Measurements from ENCODE around the gene BANP. TPM values are rescaled to one million over a fixed set of nuclear protein-coding genes. Genes with fewer than 3 reads are reported as not detected.
A peak's percentile ranks its signal among the peaks of the same experiment; 100 is the strongest.

The BANP gene
- polyA plus RNA-seq, 4 donors: 10.5 to 15.7 (median 11.6) TPM

DNA sequence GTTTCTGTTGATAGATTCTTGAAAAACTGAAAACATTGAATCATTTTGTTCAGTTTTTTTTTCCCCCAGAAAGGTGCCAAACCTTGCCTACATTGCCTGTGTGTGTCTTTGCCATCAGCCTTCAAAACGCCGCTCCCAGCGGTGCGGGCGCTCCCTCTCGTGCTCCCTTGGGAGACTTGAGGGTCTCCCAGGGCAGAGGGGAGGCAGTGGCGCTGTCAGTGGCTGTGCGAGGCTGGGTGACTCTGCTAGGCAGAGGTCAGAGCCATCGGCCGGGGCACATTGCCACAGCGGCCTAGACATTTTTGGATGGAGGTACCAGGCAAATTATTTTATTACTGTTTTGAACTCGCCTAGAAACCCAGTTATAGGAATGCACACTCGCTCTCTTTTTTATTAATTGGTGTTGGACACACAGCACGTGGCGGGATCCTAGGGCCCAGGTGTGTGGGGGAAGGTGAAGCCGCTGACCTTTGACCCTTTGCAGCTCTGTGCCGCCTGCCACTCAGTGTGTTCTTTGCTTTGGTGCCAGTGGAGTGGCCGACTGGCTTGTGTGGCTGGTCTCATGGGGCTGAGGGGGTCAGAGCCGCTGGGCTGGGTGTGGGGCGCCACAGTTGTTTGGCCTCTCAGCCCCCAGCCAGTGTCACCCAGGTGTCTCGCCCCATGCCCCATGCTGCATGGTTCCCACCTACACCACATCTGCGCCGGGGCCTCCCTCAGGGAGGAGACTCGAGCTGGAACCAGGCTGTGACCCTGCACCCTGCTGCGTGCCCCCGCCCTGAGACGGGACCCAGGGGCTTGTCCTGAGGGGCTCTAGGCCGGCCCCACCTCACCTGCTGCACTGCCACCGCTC lies 115.7 kb downstream of the BANP start:
- Histone ChIP-seq H3K27me3 (ENCODE audit: control insufficient read depth in 3 of 3, insufficient read depth in 3 of 3, low read length in 3 of 3) (no peaks in the 10 kb centered on the region), H3K4me3 (ENCODE audit: low read depth in 1 of 3, low read length in 3 of 3) (no peak overlapping the region), H3K4me1 (ENCODE audit: control insufficient read depth in 3 of 3, insufficient read depth in 2 of 3, low read depth in 1 of 3, low read length in 2 of 3) (no peaks in the 10 kb centered on the region), H3K9me3 (ENCODE audit: control insufficient read depth in 2 of 2, insufficient read depth in 1 of 2, low read depth in 1 of 2, low read length in 1 of 2) (peaks cover 0 to 3% of the 10 kb centered on the region in 2 donors), H3K36me3 (ENCODE audit: control insufficient read depth in 3 of 3, insufficient read depth in 2 of 3, low read depth in 1 of 3, low read length in 3 of 3) (peaks cover 8 to 77% (median 14%) of the 10 kb centered on the region in 3 donors), H3K27ac (ENCODE audit: low read depth in 1 of 3, low read length in 2 of 3) (no peak overlapping the region)
- DNase-seq (peak in 1 of 2 donors; percentile 32), FAIRE-seq (no peak)
- WGBS, 3 donors: 75 to 91% (median 83%) methylated on average over 28 to 29 of the region's 29 CpGs

DNA sequence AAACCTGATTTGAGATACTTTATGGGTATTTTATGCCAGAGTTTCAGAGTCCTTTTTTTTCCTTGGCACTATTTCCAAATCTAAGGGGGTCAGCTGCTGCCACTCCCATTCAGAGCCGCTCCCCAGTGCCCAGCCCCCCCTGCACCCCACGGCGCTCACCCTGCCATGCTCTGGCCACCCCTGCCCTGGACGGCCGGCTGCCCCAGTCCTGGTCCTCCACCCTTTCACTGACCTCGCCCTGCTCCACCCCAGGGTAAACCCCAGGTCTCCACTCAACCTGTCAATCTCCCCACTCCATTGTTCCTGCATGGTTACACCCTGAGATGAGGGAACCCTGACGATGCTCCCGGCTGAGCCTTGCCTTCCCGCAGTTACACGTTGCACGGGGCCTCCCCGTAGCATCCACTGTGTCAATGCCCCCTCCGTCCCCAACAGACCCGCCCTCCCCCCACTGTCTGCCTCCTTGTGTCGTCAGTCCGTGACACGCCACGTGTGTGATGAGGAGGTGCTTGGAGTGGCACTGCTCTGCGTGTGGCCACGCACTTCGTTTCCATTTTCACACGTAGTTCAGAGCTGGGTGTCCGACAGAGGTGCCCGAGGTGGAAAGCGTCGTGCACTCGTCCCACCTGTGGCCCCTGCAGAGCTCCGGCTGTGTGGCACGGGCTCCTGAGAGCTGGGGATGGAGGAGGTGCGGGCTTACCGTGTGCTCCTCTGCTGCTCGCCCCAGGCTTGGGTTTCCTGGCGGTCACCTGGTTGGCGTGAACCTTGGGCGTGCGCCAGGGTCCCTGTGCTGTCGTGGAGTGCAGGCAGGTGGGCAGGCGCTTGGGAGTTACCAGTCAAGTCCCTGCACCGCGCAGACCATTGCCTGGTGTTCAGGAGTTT lies 116.5 kb downstream of the BANP start:
- Histone ChIP-seq H3K27ac (ENCODE audit: low read depth in 1 of 3, low read length in 2 of 3) (no peak overlapping the region), H3K4me3 (ENCODE audit: low read depth in 1 of 3, low read length in 3 of 3) (no peak overlapping the region), H3K36me3 (ENCODE audit: control insufficient read depth in 3 of 3, insufficient read depth in 2 of 3, low read depth in 1 of 3, low read length in 3 of 3) (peaks cover 8 to 80% (median 13%) of the 10 kb centered on the region in 3 donors), H3K9me3 (ENCODE audit: control insufficient read depth in 2 of 2, insufficient read depth in 1 of 2, low read depth in 1 of 2, low read length in 1 of 2) (peaks cover 0 to 3% of the 10 kb centered on the region in 2 donors), H3K27me3 (ENCODE audit: control insufficient read depth in 3 of 3, insufficient read depth in 3 of 3, low read length in 3 of 3) (no peaks in the 10 kb centered on the region), H3K4me1 (ENCODE audit: control insufficient read depth in 3 of 3, insufficient read depth in 2 of 3, low read depth in 1 of 3, low read length in 2 of 3) (no peaks in the 10 kb centered on the region)
- 90 to 94% (median 93%) methylated on average over 40 of the region's 40 CpGs for WGBS, 3 donors
- DNase-seq: no peak
- FAIRE-seq: no peak

DNA sequence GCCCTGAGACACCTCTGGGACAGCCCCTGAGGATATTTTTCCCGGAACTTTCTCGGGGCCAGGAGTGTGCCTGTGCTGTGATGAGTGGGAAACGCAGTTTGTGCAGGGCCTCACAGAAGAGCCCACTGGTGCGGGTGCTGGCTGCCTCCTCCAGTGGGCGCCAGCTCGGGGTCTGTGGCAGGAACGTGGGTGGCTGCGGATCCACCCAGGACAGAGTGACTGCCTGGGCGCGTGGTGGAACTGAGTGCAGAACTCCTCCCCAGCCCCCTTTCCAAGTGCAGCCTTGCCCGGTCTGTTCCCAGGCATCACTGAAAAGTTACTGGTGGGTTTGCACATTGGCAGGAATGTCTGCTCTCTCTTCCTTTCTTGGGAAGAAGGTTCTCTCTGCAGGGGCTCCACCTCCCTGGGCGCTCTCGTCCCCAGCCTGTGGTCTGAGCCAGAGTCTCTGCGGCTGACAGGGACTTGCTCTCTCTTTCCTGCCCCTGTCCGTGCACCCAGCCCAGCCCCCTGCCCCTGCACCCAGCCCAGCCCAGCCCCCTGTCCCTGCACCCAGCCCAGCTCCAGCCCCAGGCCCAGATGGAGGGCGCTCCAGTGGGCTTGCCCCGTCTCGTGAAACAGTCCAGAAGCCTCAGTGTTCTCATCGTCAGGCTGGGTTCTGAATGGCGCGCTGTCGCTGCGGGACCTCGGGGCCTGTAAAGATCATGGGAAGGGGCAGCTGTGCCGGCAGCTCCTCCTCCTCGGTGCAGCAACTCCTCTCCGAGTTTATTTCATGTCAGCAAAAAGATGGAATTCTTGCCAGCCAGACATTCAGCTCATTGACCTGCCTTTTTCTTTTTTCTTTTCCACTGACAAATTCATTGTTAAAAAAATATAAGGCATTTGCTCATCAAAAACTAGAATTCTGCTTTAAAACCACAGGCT lies 117.5 kb downstream of the BANP start:
- DNase-seq (no peak), FAIRE-seq (no peak)
- WGBS, 3 donors: 88 to 96% (median 95%) methylated on average over 25 to 27 of the region's 27 CpGs
- Histone ChIP-seq H3K27me3 (ENCODE audit: control insufficient read depth in 3 of 3, insufficient read depth in 3 of 3, low read length in 3 of 3) (no peaks in the 10 kb centered on the region), H3K36me3 (ENCODE audit: control insufficient read depth in 3 of 3, insufficient read depth in 2 of 3, low read depth in 1 of 3, low read length in 3 of 3) (peaks cover 8 to 81% (median 10%) of the 10 kb centered on the region in 3 donors), H3K4me3 (ENCODE audit: low read depth in 1 of 3, low read length in 3 of 3) (no peak overlapping the region), H3K27ac (ENCODE audit: low read depth in 1 of 3, low read length in 2 of 3) (peak overlapping the region in 1 of 3 donors; percentile 27), H3K9me3 (ENCODE audit: control insufficient read depth in 2 of 2, insufficient read depth in 1 of 2, low read depth in 1 of 2, low read length in 1 of 2) (peaks cover 0 to 3% of the 10 kb centered on the region in 2 donors), H3K4me1 (ENCODE audit: control insufficient read depth in 3 of 3, insufficient read depth in 2 of 3, low read depth in 1 of 3, low read length in 2 of 3) (no peaks in the 10 kb centered on the region)

DNA sequence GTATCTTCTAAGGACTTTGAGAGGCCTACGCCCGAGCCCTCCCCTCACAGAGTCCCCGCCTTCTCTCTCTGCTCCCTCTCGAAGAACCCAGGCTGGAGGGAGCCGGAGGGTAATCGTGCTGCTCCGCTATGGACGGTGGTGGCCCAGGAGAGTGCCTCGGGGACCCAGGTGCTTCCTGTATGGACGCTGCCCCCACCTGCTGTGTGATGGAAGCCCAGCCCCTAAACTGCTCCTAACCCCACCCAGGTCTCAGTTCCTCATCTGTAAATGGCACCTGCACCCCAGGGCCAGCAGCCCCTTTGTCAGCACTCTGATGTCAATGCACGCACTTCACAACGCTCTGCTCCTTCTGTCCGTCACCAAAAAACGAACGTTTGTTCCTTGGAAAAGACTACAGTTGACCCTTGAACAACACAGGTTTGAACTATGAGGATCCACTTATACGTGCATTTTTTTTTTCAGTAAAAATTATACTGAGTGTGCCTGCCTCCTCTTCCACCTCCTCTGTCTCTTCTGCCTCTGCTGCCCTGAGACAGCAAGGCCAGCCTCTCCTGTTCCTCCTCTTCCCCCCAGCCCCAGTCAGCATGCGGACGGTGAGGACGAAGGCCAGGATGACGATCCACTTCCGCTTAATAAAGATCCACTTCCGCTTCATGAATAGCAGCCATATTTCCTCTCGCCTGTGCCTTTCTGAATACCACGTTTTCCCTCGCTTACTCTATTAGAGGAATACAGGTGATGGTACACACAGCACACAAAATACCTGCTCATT lies 118.3 kb downstream of the BANP start:
- Histone ChIP-seq H3K4me1 (ENCODE audit: control insufficient read depth in 3 of 3, insufficient read depth in 2 of 3, low read depth in 1 of 3, low read length in 2 of 3) (no peaks in the 10 kb centered on the region), H3K36me3 (ENCODE audit: control insufficient read depth in 3 of 3, insufficient read depth in 2 of 3, low read depth in 1 of 3, low read length in 3 of 3) (peaks cover 8 to 82% (median 10%) of the 10 kb centered on the region in 3 donors), H3K27ac (ENCODE audit: low read depth in 1 of 3, low read length in 2 of 3) (peak overlapping the region in 1 of 3 donors; percentile 78), H3K9me3 (ENCODE audit: control insufficient read depth in 2 of 2, insufficient read depth in 1 of 2, low read depth in 1 of 2, low read length in 1 of 2) (peaks cover 0 to 3% of the 10 kb centered on the region in 2 donors), H3K4me3 (ENCODE audit: low read depth in 1 of 3, low read length in 3 of 3) (no peak overlapping the region), H3K27me3 (ENCODE audit: control insufficient read depth in 3 of 3, insufficient read depth in 3 of 3, low read length in 3 of 3) (no peaks in the 10 kb centered on the region)
- DNase-seq (no peak), FAIRE-seq (no peak)
- 79 to 89% (median 88%) methylated on average over 25 of the region's 25 CpGs for WGBS, 3 donors

DNA sequence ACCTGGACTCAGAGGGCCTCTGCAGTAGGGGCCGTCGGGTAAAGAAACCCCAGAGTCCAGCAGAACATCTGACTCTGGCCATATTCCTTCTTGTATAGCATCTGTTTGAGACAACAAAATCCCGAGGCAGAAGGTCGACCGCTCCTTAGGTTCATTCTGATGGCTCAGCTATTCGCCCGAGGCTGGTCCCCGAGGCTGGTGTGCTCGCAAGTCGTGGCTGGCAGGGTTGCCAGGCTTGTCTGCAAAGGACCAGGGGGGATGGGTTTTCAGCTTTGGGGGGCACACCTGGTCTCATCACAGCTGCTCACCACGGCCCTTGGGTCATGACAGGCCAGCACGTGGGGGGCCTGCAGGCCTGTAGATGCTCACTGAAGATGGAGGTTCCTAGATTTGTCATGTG lies 119.1 kb downstream of the BANP start:
- Histone ChIP-seq H3K36me3 (ENCODE audit: control insufficient read depth in 3 of 3, insufficient read depth in 2 of 3, low read depth in 1 of 3, low read length in 3 of 3) (peaks cover 6 to 80% (median 10%) of the 10 kb centered on the region in 3 donors), H3K9me3 (ENCODE audit: control insufficient read depth in 2 of 2, insufficient read depth in 1 of 2, low read depth in 1 of 2, low read length in 1 of 2) (no peaks in the 10 kb centered on the region), H3K4me3 (ENCODE audit: low read depth in 1 of 3, low read length in 3 of 3) (no peak overlapping the region), H3K4me1 (ENCODE audit: control insufficient read depth in 3 of 3, insufficient read depth in 2 of 3, low read depth in 1 of 3, low read length in 2 of 3) (no peaks in the 10 kb centered on the region), H3K27me3 (ENCODE audit: control insufficient read depth in 3 of 3, insufficient read depth in 3 of 3, low read length in 3 of 3) (no peaks in the 10 kb centered on the region), H3K27ac (ENCODE audit: low read depth in 1 of 3, low read length in 2 of 3) (peak overlapping the region in 1 of 3 donors; percentile 78)
- FAIRE-seq (no peak), DNase-seq (no peak)
- 86 to 91% (median 91%) methylated on average over 12 of the region's 12 CpGs for WGBS, 3 donors

DNA sequence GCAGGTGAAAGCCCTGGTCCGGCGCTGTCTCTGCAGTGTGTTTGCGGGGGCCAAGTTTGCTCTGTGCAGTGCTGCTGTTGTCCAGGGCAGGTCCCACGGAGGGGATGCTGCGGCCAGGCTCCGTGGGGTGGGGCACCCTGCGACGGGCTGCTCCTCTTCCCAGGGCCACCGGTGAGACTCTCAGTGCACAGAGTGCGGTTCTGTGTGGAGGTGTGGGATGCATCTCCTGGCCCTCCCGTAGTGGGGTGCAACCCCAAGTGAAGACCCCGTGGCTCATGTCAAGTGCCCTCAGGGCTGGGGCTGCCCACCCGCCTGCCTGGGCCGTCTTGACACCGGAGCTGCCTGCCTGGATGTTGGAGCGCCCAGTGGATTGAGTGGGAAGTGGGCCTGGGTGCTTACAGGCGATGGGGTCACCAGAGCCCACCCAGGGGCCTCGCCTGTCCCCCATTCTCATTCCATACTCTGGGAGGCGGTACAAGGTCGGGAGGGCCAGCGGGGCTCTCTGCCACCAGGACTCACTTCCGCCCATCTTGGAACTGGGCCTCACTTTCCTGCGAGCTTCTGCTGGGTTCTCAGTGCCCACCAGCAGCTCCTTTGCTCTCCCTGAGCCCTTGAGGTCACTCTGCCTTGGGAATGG lies 119.9 kb downstream of the BANP start:
- DNase-seq (no peak), FAIRE-seq (no peak)
- peaks cover 4 to 74% (median 10%) of the 10 kb centered on the region in 3 donors for H3K36me3 ChIP-seq (ENCODE audit: control insufficient read depth in 3 of 3, insufficient read depth in 2 of 3, low read depth in 1 of 3, low read length in 3 of 3)
- 96 to 98% (median 96%) methylated on average over 21 to 23 of the region's 23 CpGs for WGBS, 3 donors
- H3K4me1 ChIP-seq (ENCODE audit: control insufficient read depth in 3 of 3, insufficient read depth in 2 of 3, low read depth in 1 of 3, low read length in 2 of 3): no peaks in the 10 kb centered on the region
- H3K27ac ChIP-seq (ENCODE audit: low read depth in 1 of 3, low read length in 2 of 3): no peak overlapping the region
- H3K9me3 ChIP-seq (ENCODE audit: control insufficient read depth in 2 of 2, insufficient read depth in 1 of 2, low read depth in 1 of 2, low read length in 1 of 2): no peaks in the 10 kb centered on the region
- H3K27me3 ChIP-seq (ENCODE audit: control insufficient read depth in 3 of 3, insufficient read depth in 3 of 3, low read length in 3 of 3): no peaks in the 10 kb centered on the region
- no peak overlapping the region for H3K4me3 ChIP-seq (ENCODE audit: low read depth in 1 of 3, low read length in 3 of 3)

DNA sequence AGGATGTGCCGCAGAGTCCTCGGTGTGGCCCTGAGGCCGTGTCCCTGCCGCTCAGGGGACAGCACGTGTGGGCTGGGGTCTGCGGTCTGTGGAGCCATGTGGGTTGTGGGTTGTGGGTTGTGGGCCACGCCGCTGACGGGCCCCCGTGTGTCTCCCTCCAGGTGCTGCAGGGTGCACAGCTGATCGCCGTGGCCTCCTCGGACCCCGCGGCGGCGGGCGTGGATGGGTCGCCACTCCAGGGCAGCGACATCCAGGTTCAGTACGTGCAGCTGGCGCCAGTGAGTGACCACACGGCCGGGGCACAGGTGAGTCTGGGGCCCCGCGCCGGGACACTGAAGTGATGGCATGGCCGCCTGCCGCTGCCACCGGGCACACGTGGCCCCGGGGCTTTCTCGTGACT lies 120.7 kb downstream of the BANP start:
- no peak for FAIRE-seq
- no peaks in the 10 kb centered on the region for H3K4me1 ChIP-seq (ENCODE audit: control insufficient read depth in 3 of 3, insufficient read depth in 2 of 3, low read depth in 1 of 3, low read length in 2 of 3)
- no peaks in the 10 kb centered on the region for H3K27me3 ChIP-seq (ENCODE audit: control insufficient read depth in 3 of 3, insufficient read depth in 3 of 3, low read length in 3 of 3)
- 88 to 94% (median 93%) methylated on average over 29 to 33 of the region's 33 CpGs for WGBS, 3 donors
- peaks cover 4 to 75% (median 10%) of the 10 kb centered on the region in 3 donors for H3K36me3 ChIP-seq (ENCODE audit: control insufficient read depth in 3 of 3, insufficient read depth in 2 of 3, low read depth in 1 of 3, low read length in 3 of 3)
- DNase-seq: no peak
- H3K27ac ChIP-seq (ENCODE audit: low read depth in 1 of 3, low read length in 2 of 3): no peak overlapping the region
- no peak overlapping the region for H3K4me3 ChIP-seq (ENCODE audit: low read depth in 1 of 3, low read length in 3 of 3)
- H3K9me3 ChIP-seq (ENCODE audit: control insufficient read depth in 2 of 2, insufficient read depth in 1 of 2, low read depth in 1 of 2, low read length in 1 of 2): no peaks in the 10 kb centered on the region
